WTC11 (cell line): ENCODE data around the gene RNF126. TPM values are rescaled to one million over a fixed set of nuclear protein-coding genes. Genes with fewer than 3 reads are reported as not detected.

Source experiments
- ATAC-seq: fragments of 200-7000 bp; cut with Tn5 transposase; 2 replicates; pipeline ENCODE4 v1.10.0; 2021; ENCODE audit warnings: mild to moderate bottlenecking, moderate library complexity
- CTCF ChIA-PET: fragments of 300-600 bp; sonication (Branson Sonifier 250); formaldehyde crosslinking; loops from one replicate; lab custom pipeline; 2021; ENCODE audit warnings: antibody characterized with exemption; lab: Charles Lee
- POLR2A ChIA-PET: fragments of 350-600 bp; sonication (Branson Sonifier 250); formaldehyde crosslinking; loops from one replicate; lab custom pipeline; 2021; ENCODE audit warnings: antibody characterized with exemption; lab: Charles Lee
- DNase-seq: peaks from one replicate; pipeline ENCODE4 v3.0.0; 2021; ENCODE audit warnings: low spot score
- H3K27ac Mint-ChIP-seq: 2 replicates; pipeline ENCODE4 v1.8.0; 2021; ENCODE audit warnings: mixed read lengths
- H3K27me3 Mint-ChIP-seq: 2 replicates; pipeline ENCODE4 v1.8.0; 2021; ENCODE audit warnings: low read depth, mild to moderate bottlenecking, moderate library complexity, mixed read lengths
- H3K36me3 Mint-ChIP-seq: 2 replicates; pipeline ENCODE4 v1.8.0; 2021; ENCODE audit warnings: mixed read lengths
- H3K4me1 Mint-ChIP-seq: 2 replicates; pipeline ENCODE4 v1.8.0; 2022; ENCODE audit warnings: mixed read lengths
- H3K4me3 Mint-ChIP-seq: 2 replicates; pipeline ENCODE4 v1.8.0; 2021; ENCODE audit warnings: mild to moderate bottlenecking, moderate library complexity, mixed read lengths
- H3K9me3 Mint-ChIP-seq: 2 replicates; pipeline ENCODE4 v1.8.0; 2021; ENCODE audit warnings: mixed read lengths
- CREB1 ChIP-seq: sonication (generic); formaldehyde crosslinking; IDR thresholded peaks from 2 replicates; pipeline ENCODE4 v1.8.0; 2023; ENCODE audit warnings: mild to moderate bottlenecking, missing genetic modification reagents
- CREM ChIP-seq: sonication (generic); formaldehyde crosslinking; IDR thresholded peaks from 2 replicates; pipeline ENCODE4 v1.8.1; 2022; ENCODE audit warnings: mild to moderate bottlenecking, missing genetic modification reagents, moderate library complexity
- ELF4 ChIP-seq: sonication (generic); formaldehyde crosslinking; IDR thresholded peaks from 2 replicates; pipeline ENCODE4 v1.8.1; 2022; ENCODE audit warnings: low read depth, mild to moderate bottlenecking, moderate library complexity, missing genetic modification reagents
- ESRRA ChIP-seq: sonication (generic); formaldehyde crosslinking; IDR thresholded peaks from 2 replicates; pipeline ENCODE4 v1.8.1; 2022; ENCODE audit warnings: mild to moderate bottlenecking, missing genetic modification reagents, borderline replicate concordance
- GTF2I ChIP-seq: fragments of 250-450 bp; sonication (Bioruptor Pico); conservative IDR thresholded peaks from 2 replicates; pipeline ENCODE4 v1.4.0; 2021; ENCODE audit warnings: mild to moderate bottlenecking
- MXD4 ChIP-seq: fragments of 250-450 bp; sonication (Bioruptor Pico); IDR thresholded peaks from 2 replicates; pipeline ENCODE4 v1.8.0; 2021; ENCODE audit warnings: mild to moderate bottlenecking, moderate library complexity, borderline replicate concordance
- NR1H2 ChIP-seq: sonication (generic); formaldehyde crosslinking; IDR thresholded peaks from 2 replicates; pipeline ENCODE4 v1.9.0; 2021; ENCODE audit warnings: mild to moderate bottlenecking, moderate library complexity, missing genetic modification reagents
- NR3C1 ChIP-seq: sonication (generic); formaldehyde crosslinking; conservative IDR thresholded peaks from 2 replicates; pipeline ENCODE4 v1.8.1; 2023; ENCODE audit warnings: low read depth, mild to moderate bottlenecking, missing genetic modification reagents
- RORB ChIP-seq: fragments of 250-450 bp; sonication (Bioruptor Pico); IDR thresholded peaks from 2 replicates; pipeline ENCODE4 v1.9.0; 2021; ENCODE audit warnings: mild to moderate bottlenecking
- SP1 ChIP-seq: sonication (generic); formaldehyde crosslinking; conservative IDR thresholded peaks from 2 replicates; pipeline ENCODE4 v1.8.1; 2022; ENCODE audit warnings: missing genetic modification reagents
- TEAD1 ChIP-seq: sonication (generic); formaldehyde crosslinking; IDR thresholded peaks from 2 replicates; pipeline ENCODE4 v1.8.0; 2022; ENCODE audit warnings: mild to moderate bottlenecking, missing genetic modification reagents
- ZNF138 ChIP-seq: sonication (generic); formaldehyde crosslinking; conservative IDR thresholded peaks from 2 replicates; pipeline ENCODE4 v1.8.1; 2022; ENCODE audit warnings: mild to moderate bottlenecking, moderate library complexity, missing genetic modification reagents
- ZNF416 ChIP-seq: fragments of 250-450 bp; sonication (Bioruptor Pico); IDR thresholded peaks from 2 replicates; pipeline ENCODE4 v1.9.0; 2021; ENCODE audit warnings: mild to moderate bottlenecking, inconsistent platforms
- total RNA-seq: library from RNA; stranded (reverse); gene quantifications from 3 replicates; pipeline ENCODE4 v1.2.3, GENCODE V29; 2021
- TF ChIP-seq, protein P1 (sequence below): sonication (generic); formaldehyde crosslinking; IDR thresholded peaks from 2 replicates; pipeline ENCODE4 v1.8.0; 2022; ENCODE audit warnings: mild to moderate bottlenecking, missing genetic modification reagents
- TF ChIP-seq, protein P2 (sequence below): sonication (generic); formaldehyde crosslinking; IDR thresholded peaks from 2 replicates; pipeline ENCODE4 v1.8.0; 2022; ENCODE audit warnings: mild to moderate bottlenecking, missing genetic modification reagents
- TF ChIP-seq, protein P3 (sequence below): fragments of 250-450 bp; sonication (Bioruptor Pico); IDR thresholded peaks from 2 replicates; pipeline ENCODE4 v2.1.2; 2022; ENCODE audit warnings: mild to moderate bottlenecking, moderate library complexity
- TF ChIP-seq, protein P4 (sequence below): sonication (generic); formaldehyde crosslinking; IDR thresholded peaks from 2 replicates; pipeline ENCODE4 v1.8.1; 2023; ENCODE audit warnings: mild to moderate bottlenecking, missing genetic modification reagents
- TF ChIP-seq, protein P5 (sequence below): sonication (generic); formaldehyde crosslinking; IDR thresholded peaks from 2 replicates; pipeline ENCODE4 v1.8.1; 2022; ENCODE audit warnings: missing genetic modification reagents, borderline replicate concordance
- TF ChIP-seq, protein P6 (sequence below): fragments of 250-450 bp; sonication (Bioruptor Pico); IDR thresholded peaks from 2 replicates; pipeline ENCODE4 v1.9.0; 2021; ENCODE audit warnings: mild to moderate bottlenecking
- TF ChIP-seq, protein P7 (sequence below): fragments of 250-450 bp; sonication (Bioruptor Pico); IDR thresholded peaks from 2 replicates; pipeline ENCODE4 v1.9.0; 2021; ENCODE audit warnings: mild to moderate bottlenecking

The RNF126 gene
- total RNA-seq, 1 experiment from 2014 or later, result 84.4 TPM

DNA sequence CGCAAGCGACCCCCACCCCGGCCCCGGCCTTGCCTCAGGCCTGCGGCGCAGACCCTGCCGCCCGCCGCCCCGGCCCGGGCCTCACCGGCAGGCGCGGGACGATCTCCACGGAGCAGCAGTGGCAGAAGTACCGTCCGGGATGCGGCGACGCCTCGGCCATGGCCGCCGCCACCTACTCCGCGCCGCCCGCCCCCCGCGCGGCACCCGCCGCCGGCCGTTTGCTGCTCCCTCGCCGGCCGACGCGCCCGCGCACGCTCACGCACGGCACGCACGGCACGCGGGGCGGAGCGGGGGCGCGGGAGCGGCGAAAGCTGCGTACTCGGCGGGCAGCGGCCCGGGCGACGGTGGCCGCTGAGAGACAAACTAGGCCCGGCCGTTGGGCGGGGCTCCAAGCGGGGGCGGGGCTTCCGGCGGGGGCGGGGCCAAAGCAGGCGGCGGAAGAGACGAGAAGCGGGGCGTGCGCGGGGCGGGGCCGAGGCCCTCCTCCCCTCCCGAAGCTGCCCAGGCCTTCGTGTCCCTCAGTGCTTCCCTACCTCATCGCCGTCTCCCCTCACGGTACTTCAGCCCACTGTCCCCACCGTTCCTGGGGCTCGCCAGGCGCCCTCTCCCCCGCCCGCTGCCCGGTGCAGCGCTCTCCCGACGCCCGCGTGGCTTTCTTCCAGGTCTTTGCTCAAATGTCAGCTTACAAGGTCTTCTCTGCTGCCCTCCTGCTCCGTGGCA lies at the start of gene RNF126 (continued):
- TF ChIP-seq ESRRA (CRISPR knock-in tag), result 0 out of 2 replicates have a peak, but pooled peaks have one; percentile 13
- TF ChIP-seq, protein P1, sequence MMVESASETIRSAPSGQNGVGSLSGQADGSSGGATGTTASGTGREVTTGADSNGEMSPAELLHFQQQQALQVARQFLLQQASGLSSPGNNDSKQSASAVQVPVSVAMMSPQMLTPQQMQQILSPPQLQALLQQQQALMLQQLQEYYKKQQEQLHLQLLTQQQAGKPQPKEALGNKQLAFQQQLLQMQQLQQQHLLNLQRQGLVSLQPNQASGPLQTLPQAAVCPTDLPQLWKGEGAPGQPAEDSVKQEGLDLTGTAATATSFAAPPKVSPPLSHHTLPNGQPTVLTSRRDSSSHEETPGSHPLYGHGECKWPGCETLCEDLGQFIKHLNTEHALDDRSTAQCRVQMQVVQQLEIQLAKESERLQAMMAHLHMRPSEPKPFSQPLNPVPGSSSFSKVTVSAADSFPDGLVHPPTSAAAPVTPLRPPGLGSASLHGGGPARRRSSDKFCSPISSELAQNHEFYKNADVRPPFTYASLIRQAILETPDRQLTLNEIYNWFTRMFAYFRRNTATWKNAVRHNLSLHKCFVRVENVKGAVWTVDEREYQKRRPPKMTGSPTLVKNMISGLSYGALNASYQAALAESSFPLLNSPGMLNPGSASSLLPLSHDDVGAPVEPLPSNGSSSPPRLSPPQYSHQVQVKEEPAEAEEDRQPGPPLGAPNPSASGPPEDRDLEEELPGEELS (CRISPR knock-in tag), result peak; percentile 11; the same call in 1 of the 2 replicates

DNA sequence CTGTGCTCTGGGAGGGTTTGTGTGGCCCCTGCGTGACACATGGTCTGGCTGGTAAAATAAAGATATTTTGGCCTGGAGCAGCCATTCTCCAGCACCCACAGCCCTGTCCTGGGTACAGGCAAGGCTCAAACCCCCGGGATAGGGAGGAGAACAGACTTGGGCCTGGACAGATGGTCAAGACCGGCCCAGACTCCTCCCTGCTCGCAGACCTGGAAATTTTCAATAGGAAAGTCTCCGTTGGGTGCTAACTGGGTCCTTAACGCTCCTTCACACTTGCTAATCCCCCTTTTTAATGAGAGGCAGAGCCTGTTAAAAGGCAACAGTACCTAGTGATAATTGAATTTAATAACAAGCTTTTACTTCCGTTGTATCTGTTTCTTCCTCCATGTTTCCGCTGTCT lies 48.2 kb upstream of the RNF126 start:
- peak overlapping the region; percentile 50 for H3K4me3 Mint-ChIP-seq
- TF ChIP-seq ZNF138 (no peak), RORB (no peak), MXD4 (CRISPR knock-in tag) (no peak), ZNF416 (CRISPR knock-in tag) (no peak), NR1H2 (CRISPR knock-in tag) (no peak)
- TF ChIP-seq, protein P2, sequence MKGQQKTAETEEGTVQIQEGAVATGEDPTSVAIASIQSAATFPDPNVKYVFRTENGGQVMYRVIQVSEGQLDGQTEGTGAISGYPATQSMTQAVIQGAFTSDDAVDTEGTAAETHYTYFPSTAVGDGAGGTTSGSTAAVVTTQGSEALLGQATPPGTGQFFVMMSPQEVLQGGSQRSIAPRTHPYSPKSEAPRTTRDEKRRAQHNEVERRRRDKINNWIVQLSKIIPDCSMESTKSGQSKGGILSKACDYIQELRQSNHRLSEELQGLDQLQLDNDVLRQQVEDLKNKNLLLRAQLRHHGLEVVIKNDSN (CRISPR knock-in tag), result no peak
- TF ChIP-seq, protein P3, sequence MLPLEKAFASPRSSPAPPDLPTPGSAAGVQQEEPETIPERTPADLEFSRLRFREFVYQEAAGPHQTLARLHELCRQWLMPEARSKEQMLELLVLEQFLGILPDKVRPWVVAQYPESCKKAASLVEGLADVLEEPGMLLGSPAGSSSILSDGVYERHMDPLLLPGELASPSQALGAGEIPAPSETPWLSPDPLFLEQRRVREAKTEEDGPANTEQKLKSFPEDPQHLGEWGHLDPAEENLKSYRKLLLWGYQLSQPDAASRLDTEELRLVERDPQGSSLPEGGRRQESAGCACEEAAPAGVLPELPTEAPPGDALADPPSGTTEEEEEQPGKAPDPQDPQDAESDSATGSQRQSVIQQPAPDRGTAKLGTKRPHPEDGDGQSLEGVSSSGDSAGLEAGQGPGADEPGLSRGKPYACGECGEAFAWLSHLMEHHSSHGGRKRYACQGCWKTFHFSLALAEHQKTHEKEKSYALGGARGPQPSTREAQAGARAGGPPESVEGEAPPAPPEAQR (CRISPR knock-in tag), result no peak
- H3K4me1 Mint-ChIP-seq, result peaks cover 10% of the 10 kb centered on the region
- peaks cover 18% of the 10 kb centered on the region for H3K27me3 Mint-ChIP-seq
- ChIA-PET POLR2A (no interaction called here), CTCF (interaction anchor here (0.6 to 1.6 kb wide), 3 partner anchors 23 to 31 kb away, joined by 3 to 8 read pairs (median 3); no protein-coding TSS in a partner anchor)
- DNase-seq, result no peak
- H3K27ac Mint-ChIP-seq, result peak overlapping the region; percentile 50
- no peak for ATAC-seq
- peaks cover 8% of the 10 kb centered on the region for H3K36me3 Mint-ChIP-seq
- H3K9me3 Mint-ChIP-seq, result peaks cover 14% of the 10 kb centered on the region

DNA sequence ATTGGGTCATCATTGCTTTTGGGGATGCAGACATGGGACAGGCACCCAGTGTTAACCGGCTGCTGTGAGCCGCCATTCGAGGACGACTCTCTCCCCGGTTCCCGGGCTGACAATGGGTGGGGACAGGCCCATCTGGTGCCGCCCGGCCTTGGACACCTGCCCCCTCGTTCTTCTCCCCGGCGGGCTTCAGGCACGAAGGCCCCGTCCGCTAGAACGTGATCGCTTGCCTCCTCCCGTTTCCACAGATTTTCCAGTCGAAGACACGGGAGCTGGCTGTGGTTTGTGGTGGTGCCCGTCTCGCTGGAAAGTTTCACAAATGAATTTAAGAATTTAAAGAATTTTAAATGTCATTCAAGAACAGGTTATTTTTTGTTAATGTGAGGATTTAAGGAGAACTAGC lies 47.8 kb upstream of the RNF126 start:
- Mint-ChIP-seq H3K4me1 (peaks cover 10% of the 10 kb centered on the region), H3K36me3 (peaks cover 8% of the 10 kb centered on the region), H3K27ac (0 out of 2 replicates have a peak overlapping the region, but pooled peaks have one; percentile 50), H3K27me3 (peaks cover 20% of the 10 kb centered on the region), H3K9me3 (peaks cover 11% of the 10 kb centered on the region), H3K4me3 (peak overlapping the region; percentile 50)
- POLR2A ChIA-PET, result no interaction called here
- ATAC-seq (no peak), DNase-seq (no peak)
- CTCF ChIA-PET, result interaction anchor here (0.6 to 1.2 kb wide), 2 partner anchors 31 kb away, joined by 3 read pairs; no protein-coding TSS in a partner anchor
- no peak for TF ChIP-seq TEAD1 (CRISPR knock-in tag)
- TF ChIP-seq, protein P4, sequence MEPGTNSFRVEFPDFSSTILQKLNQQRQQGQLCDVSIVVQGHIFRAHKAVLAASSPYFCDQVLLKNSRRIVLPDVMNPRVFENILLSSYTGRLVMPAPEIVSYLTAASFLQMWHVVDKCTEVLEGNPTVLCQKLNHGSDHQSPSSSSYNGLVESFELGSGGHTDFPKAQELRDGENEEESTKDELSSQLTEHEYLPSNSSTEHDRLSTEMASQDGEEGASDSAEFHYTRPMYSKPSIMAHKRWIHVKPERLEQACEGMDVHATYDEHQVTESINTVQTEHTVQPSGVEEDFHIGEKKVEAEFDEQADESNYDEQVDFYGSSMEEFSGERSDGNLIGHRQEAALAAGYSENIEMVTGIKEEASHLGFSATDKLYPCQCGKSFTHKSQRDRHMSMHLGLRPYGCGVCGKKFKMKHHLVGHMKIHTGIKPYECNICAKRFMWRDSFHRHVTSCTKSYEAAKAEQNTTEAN (CRISPR knock-in tag), result no peak
- TF ChIP-seq, protein P5, sequence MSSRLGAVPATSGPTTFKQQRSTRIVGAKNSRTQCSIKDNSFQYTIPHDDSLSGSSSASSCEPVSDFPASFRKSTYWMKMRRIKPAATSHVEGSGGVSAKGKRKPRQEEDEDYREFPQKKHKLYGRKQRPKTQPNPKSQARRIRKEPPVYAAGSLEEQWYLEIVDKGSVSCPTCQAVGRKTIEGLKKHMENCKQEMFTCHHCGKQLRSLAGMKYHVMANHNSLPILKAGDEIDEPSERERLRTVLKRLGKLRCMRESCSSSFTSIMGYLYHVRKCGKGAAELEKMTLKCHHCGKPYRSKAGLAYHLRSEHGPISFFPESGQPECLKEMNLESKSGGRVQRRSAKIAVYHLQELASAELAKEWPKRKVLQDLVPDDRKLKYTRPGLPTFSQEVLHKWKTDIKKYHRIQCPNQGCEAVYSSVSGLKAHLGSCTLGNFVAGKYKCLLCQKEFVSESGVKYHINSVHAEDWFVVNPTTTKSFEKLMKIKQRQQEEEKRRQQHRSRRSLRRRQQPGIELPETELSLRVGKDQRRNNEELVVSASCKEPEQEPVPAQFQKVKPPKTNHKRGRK, result no peak
- TF ChIP-seq, protein P6, sequence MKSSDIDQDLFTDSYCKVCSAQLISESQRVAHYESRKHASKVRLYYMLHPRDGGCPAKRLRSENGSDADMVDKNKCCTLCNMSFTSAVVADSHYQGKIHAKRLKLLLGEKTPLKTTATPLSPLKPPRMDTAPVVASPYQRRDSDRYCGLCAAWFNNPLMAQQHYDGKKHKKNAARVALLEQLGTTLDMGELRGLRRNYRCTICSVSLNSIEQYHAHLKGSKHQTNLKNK (CRISPR knock-in tag), result no peak
- no peak for TF ChIP-seq ZNF138
- TF ChIP-seq NR1H2 (CRISPR knock-in tag), result no peak
- TF ChIP-seq, protein P3 (CRISPR knock-in tag), result no peak
- TF ChIP-seq MXD4 (CRISPR knock-in tag), result no peak
- no peak for TF ChIP-seq CREM
- no peak for TF ChIP-seq CREB1 (CRISPR knock-in tag)
- TF ChIP-seq NR3C1 (CRISPR knock-in tag), result no peak
- TF ChIP-seq, protein P7, sequence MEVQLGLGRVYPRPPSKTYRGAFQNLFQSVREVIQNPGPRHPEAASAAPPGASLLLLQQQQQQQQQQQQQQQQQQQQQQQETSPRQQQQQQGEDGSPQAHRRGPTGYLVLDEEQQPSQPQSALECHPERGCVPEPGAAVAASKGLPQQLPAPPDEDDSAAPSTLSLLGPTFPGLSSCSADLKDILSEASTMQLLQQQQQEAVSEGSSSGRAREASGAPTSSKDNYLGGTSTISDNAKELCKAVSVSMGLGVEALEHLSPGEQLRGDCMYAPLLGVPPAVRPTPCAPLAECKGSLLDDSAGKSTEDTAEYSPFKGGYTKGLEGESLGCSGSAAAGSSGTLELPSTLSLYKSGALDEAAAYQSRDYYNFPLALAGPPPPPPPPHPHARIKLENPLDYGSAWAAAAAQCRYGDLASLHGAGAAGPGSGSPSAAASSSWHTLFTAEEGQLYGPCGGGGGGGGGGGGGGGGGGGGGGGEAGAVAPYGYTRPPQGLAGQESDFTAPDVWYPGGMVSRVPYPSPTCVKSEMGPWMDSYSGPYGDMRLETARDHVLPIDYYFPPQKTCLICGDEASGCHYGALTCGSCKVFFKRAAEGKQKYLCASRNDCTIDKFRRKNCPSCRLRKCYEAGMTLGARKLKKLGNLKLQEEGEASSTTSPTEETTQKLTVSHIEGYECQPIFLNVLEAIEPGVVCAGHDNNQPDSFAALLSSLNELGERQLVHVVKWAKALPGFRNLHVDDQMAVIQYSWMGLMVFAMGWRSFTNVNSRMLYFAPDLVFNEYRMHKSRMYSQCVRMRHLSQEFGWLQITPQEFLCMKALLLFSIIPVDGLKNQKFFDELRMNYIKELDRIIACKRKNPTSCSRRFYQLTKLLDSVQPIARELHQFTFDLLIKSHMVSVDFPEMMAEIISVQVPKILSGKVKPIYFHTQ (CRISPR knock-in tag), result no peak
- TF ChIP-seq GTF2I (CRISPR knock-in tag), result no peak
- no peak for TF ChIP-seq ELF4 (CRISPR knock-in tag)
- no peak for TF ChIP-seq SP1 (CRISPR knock-in tag)
